RKO (cell line): ENCODE results near the gene IL3.

Source experiments
- DNase-seq: peaks from one replicate; pipeline ENCODE4 v3.0.0-alpha.2; 2016; ENCODE audit warnings: low spot score

Gene IL3

GRCh38 chr5:132060501-132061161, at the start of gene IL3:
IL3 (plus strand) TSS chr5:132060655; CDS start chr5:132060707, 52 bp downstream.
- no peak for DNase-seq

GRCh38 chr5:132010989-132011621, 49.4 kb upstream of the IL3 start:
- no peak for DNase-seq

GRCh38 chr5:132011622-132012343, 48.7 kb upstream of the IL3 start, which contains the start of gene ACSL6:
ACSL6 (minus strand) TSS chr5:132011658; CDS start chr5:132011553, 105 bp downstream.
- DNase-seq = no peak

GRCh38 chr5:132012371-132013005, 48.0 kb upstream of the IL3 start:
- DNase-seq = peak; percentile 16

- DNase-seq = no peak
Measured at GRCh38 chr5:132013006-132013689, 47.3 kb upstream of the IL3 start.

GRCh38 chr5:132013711-132014110, 46.7 kb upstream of the IL3 start:
- DNase-seq = no peak

- no peak for DNase-seq
Measured at GRCh38 chr5:132016721-132017250, 43.7 kb upstream of the IL3 start.

GRCh38 chr5:132017316-132017715, 43.1 kb upstream of the IL3 start:
- DNase-seq = no peak

GRCh38 chr5:132017738-132018625, 42.5 kb upstream of the IL3 start:
- no peak for DNase-seq

- no peak for DNase-seq
Measured at GRCh38 chr5:132019337-132019736, 41.1 kb upstream of the IL3 start.

GRCh38 chr5:132019857-132020555, 40.4 kb upstream of the IL3 start:
- DNase-seq = no peak

- DNase-seq = no peak
Measured at GRCh38 chr5:132020568-132021339, 39.7 kb upstream of the IL3 start.

GRCh38 chr5:132021654-132022053, 38.8 kb upstream of the IL3 start:
- no peak for DNase-seq

GRCh38 chr5:132022737-132023136, 37.7 kb upstream of the IL3 start:
- DNase-seq = peak; percentile 21

- no peak for DNase-seq
Measured at GRCh38 chr5:132023258-132024116, 37.0 kb upstream of the IL3 start.

GRCh38 chr5:132024117-132024435, 36.4 kb upstream of the IL3 start:
- no peak for DNase-seq

- DNase-seq = no peak
Measured at GRCh38 chr5:132024789-132025402, 35.6 kb upstream of the IL3 start.

- no peak for DNase-seq
Measured at GRCh38 chr5:132025403-132025971, 35.0 kb upstream of the IL3 start.
